Liver (tissue), 9 donors: ENCODE measurements around the gene LRPPRC. TPM values are rescaled to one million over a fixed set of nuclear protein-coding genes. Genes with fewer than 3 reads are reported as not detected.

Experiments used
- DNase-seq: peaks from one replicate; pipeline ENCODE4 v3.0.0-alpha.2; 2017; ENCODE audit warnings: low spot score
- H3K27ac ChIP-seq, 2 donors: one replicate each; pipeline ENCODE4 v1.7.0; 2013; ENCODE audit warnings: inconsistent platforms in 2 of 2, low read length in 2 of 2, control low read depth in 1 of 2, low read depth in 1 of 2, mild to moderate bottlenecking in 1 of 2
- H3K27me3 ChIP-seq, 4 donors: one replicate each; pipeline versions ENCODE4 v1.6.1 to v1.7.0; 2013; ENCODE audit warnings: low read length in 3 of 4, inconsistent platforms in 1 of 4, mild to moderate bottlenecking in 1 of 4, moderate library complexity in 1 of 4; ENCODE audit not compliant: control insufficient read depth in 4 of 4, insufficient read depth in 4 of 4
- H3K36me3 ChIP-seq, 4 donors: one replicate each; pipeline versions ENCODE4 v1.6.1 to v1.7.0; 2013; ENCODE audit warnings: low read length in 3 of 4, mild to moderate bottlenecking in 3 of 4, low read depth in 1 of 4, moderate library complexity in 1 of 4; ENCODE audit not compliant: control insufficient read depth in 4 of 4, insufficient read depth in 3 of 4
- H3K4me1 ChIP-seq, 4 donors: one replicate each; pipeline versions ENCODE4 v1.6.1 to v1.7.0; 2013; ENCODE audit warnings: low read length in 3 of 4, mild to moderate bottlenecking in 3 of 4, moderate library complexity in 1 of 4; ENCODE audit not compliant: control insufficient read depth in 4 of 4, insufficient read depth in 4 of 4
- H3K4me3 ChIP-seq, 3 donors: one replicate each; pipeline versions ENCODE4 v1.6.1 to v1.7.0; 2013; ENCODE audit warnings: low read length in 3 of 3, control low read depth in 1 of 3, low read depth in 1 of 3, mild to moderate bottlenecking in 1 of 3
- H3K9ac ChIP-seq, 2 donors: one replicate each; pipeline ENCODE4 v1.7.0; 2013; ENCODE audit warnings: low read length in 2 of 2, mild to moderate bottlenecking in 2 of 2, moderate library complexity in 2 of 2, control low read depth in 1 of 2, low read depth in 1 of 2
- H3K9me3 ChIP-seq, 4 donors: one replicate each; pipeline versions ENCODE4 v1.6.1 to v1.7.0; 2013; ENCODE audit warnings: low read length in 3 of 4; ENCODE audit not compliant: control insufficient read depth in 4 of 4
- ATF3 ChIP-seq: IDR thresholded peaks from 2 replicates; pipeline ENCODE4 v1.6.1; 2016; ENCODE audit warnings: antibody characterized with exemption
- CTCF ChIP-seq: fragments of 150-350 bp; IDR thresholded peaks from 2 replicates; pipeline ENCODE4 v1.5.1; 2017; ENCODE audit warnings: improper control_type of control experiment, low read depth, low read length; ENCODE audit not compliant: missing input control
- EGR1 ChIP-seq, 2 donors: IDR thresholded peaks; 2 replicates each; pipeline ENCODE4 v1.6.1; 2016 to 2018; ENCODE audit warnings: antibody characterized with exemption in 2 of 2, low read depth in 2 of 2
- FOXA1 ChIP-seq: IDR thresholded peaks from 2 replicates; pipeline ENCODE4 v1.6.1; 2016; ENCODE audit warnings: antibody characterized with exemption
- FOXA2 ChIP-seq: IDR thresholded peaks from 2 replicates; pipeline ENCODE4 v1.6.1; 2016; ENCODE audit warnings: antibody characterized with exemption
- GABPA ChIP-seq, 2 donors: IDR thresholded peaks in 1 of 2; conservative IDR thresholded peaks in 1 of 2; 2 replicates each; pipeline ENCODE4 v1.6.1; 2016; ENCODE audit warnings: antibody characterized with exemption in 2 of 2, mild to moderate bottlenecking in 1 of 2, moderate library complexity in 1 of 2
- HNF4A ChIP-seq, 2 donors: conservative IDR thresholded peaks; 2 replicates each; pipeline ENCODE4 v1.6.1; 2016; ENCODE audit warnings: antibody characterized with exemption in 2 of 2, mild to moderate bottlenecking in 2 of 2
- HNF4G ChIP-seq: IDR thresholded peaks from 2 replicates; pipeline ENCODE4 v1.6.1; 2016; ENCODE audit warnings: antibody characterized with exemption
- JUND ChIP-seq, 2 donors: IDR thresholded peaks; 2 replicates each; pipeline ENCODE4 v1.6.1; 2016; ENCODE audit warnings: antibody characterized with exemption in 2 of 2
- MAX ChIP-seq: IDR thresholded peaks from 2 replicates; pipeline ENCODE4 v1.6.1; 2016; ENCODE audit warnings: antibody characterized with exemption
- NR2F2 ChIP-seq: IDR thresholded peaks from 2 replicates; pipeline ENCODE4 v1.6.1; 2016; ENCODE audit warnings: antibody characterized with exemption
- RAD21 ChIP-seq, 2 donors: IDR thresholded peaks; 2 replicates each; pipeline ENCODE4 v1.6.1; 2016; ENCODE audit warnings: antibody characterized with exemption in 2 of 2, mild to moderate bottlenecking in 2 of 2
- REST ChIP-seq: IDR thresholded peaks from 2 replicates; pipeline ENCODE4 v1.6.1; 2016; ENCODE audit warnings: antibody characterized with exemption, mild to moderate bottlenecking
- RXRA ChIP-seq, 2 donors: IDR thresholded peaks; 2 replicates each; pipeline ENCODE4 v1.6.1; 2017 to 2018; ENCODE audit warnings: antibody characterized with exemption in 2 of 2, mild to moderate bottlenecking in 1 of 2
- SP1 ChIP-seq: IDR thresholded peaks from 2 replicates; pipeline ENCODE4 v1.6.1; 2018; ENCODE audit warnings: antibody characterized with exemption, mild to moderate bottlenecking
- TAF1 ChIP-seq: conservative IDR thresholded peaks from 2 replicates; pipeline ENCODE4 v1.6.1; 2016; ENCODE audit warnings: antibody characterized with exemption, mild to moderate bottlenecking
- YY1 ChIP-seq: IDR thresholded peaks from 2 replicates; pipeline ENCODE4 v1.6.1; 2016; ENCODE audit warnings: antibody characterized with exemption, mild to moderate bottlenecking
- ZBTB33 ChIP-seq: IDR thresholded peaks from 2 replicates; pipeline ENCODE4 v1.6.1; 2016; ENCODE audit warnings: antibody characterized with exemption
- WGBS: extraction: QIAGEN DNeasy Blood & Tissue Kit; methylation state at CpG from one replicate; pipeline ENCODE4 v1.1.7; 2013; 5-methylcytosine and 5-hydroxymethylcytosine counted together
- polyA plus RNA-seq, 2 donors: library from polyadenylated mRNA; stranded (reverse) in 1 of 2; unstranded in 1 of 2; fragments of 200-250 nt in 1 of 2; fragments of >200 nt in 1 of 2; fragmentation: Nextera tagmentation in 1 of 2; extraction: Ambion mirVana in 1 of 2; gene quantifications; one replicate each; pipeline versions ENCODE4 v1.2.1 to v1.2.3, GENCODE V29; 2013 to 2015
- total RNA-seq, 2 donors: library from RNA; depleted of rRNA; stranded (reverse); fragments of >200 nt; gene quantifications; one replicate each; pipeline ENCODE4 v1.2.3, GENCODE V29; 2014
- donor health status: healthy.
- donor health status: healthy.
- donor health status: healthy.
- donor health status: healthy.
- donor health status: healthy.

LRPPRC gene
- total and polyA plus RNA-seq, 4 donors = 24.5 to 62.3 (median 34.4) TPM

- H3K9ac ChIP-seq = peak within 1 kb of the TSS; percentile 71 to 99
- H3K9me3 ChIP-seq = no peaks in the 10 kb centered on the region
- peaks cover 0 to 2% (median under 1%) of the 10 kb centered on the region in 4 donors for H3K36me3 ChIP-seq
- peaks cover 3 to 71% (median 51%) of the 10 kb centered on the region in 4 donors for H3K4me1 ChIP-seq
- 33% methylated on average over 20 of the region's 20 CpGs for WGBS
- peak within 1 kb of the TSS; percentile 85 to 89 for H3K27ac ChIP-seq
- no peaks in the 10 kb centered on the region for H3K27me3 ChIP-seq
- TF ChIP-seq CTCF (no peak), GABPA (IDR thresholded peaks at IDR 0.05 in 1 of 2, conservative IDR thresholded peaks at IDR 0.05 in 1 of 2) (peak; percentile 72 to 83), HNF4A (conservative IDR thresholded peaks at IDR 0.05) (peak; percentile 80 to 89), HNF4G (peak; percentile 54), TAF1 (peak; percentile 86), REST (peak; percentile 79), RAD21 (IDR thresholded peaks at IDR 0.05) (peak in 1 of 2 donors; percentile 17), NR2F2 (no peak), MAX (peak; percentile 75), FOXA2 (peak; percentile 16), RXRA (IDR thresholded peaks at IDR 0.05) (peak; percentile 80 to 95), SP1 (peak; percentile 74), EGR1 (IDR thresholded peaks at IDR 0.05; ENCODE audit: low read depth in 2 of 2) (peak in 1 of 2 donors; percentile 29), ATF3 (no peak), JUND (IDR thresholded peaks at IDR 0.05) (peak; percentile 16 to 46), YY1 (peak; percentile 85), ZBTB33 (peak; percentile 64), FOXA1 (peak; percentile 27)
- peak within 1 kb of the TSS; percentile 51 to 77 (median 58) for H3K4me3 ChIP-seq
- peak; percentile 61 for DNase-seq
These were observed 157.1 kb downstream of the LRPPRC start, which contains the start of the genes ABCG5 and ABCG8 for GRCh38 chr2:43838560-43839267. ABCG5 (minus strand) TSS chr2:43838839; CDS start chr2:43838679, 160 bp downstream. ABCG8 (plus strand) TSS chr2:43838971; CDS start chr2:43839054, 83 bp downstream.
